H9 (cell line): Measurements from ENCODE around the gene PATL2. TPM values are rescaled to one million over a fixed set of nuclear protein-coding genes. Genes with fewer than 3 reads are reported as not detected.

Experiments
- DNase-seq: peaks from one replicate; pipeline ENCODE4 v3.0.0-alpha.2; 2017
- H2AFZ ChIP-seq: one replicate; pipeline ENCODE4 v1.6.1; 2013; ENCODE audit warnings: mild to moderate bottlenecking, low read length, control low read depth, moderate library complexity
- H2AK5ac ChIP-seq: 2 replicates; pipeline ENCODE4 v1.6.1; 2013; ENCODE audit warnings: low read length, control low read depth, mixed read lengths; ENCODE audit not compliant: insufficient read length
- H2BK120ac ChIP-seq: one replicate; pipeline ENCODE4 v1.6.1; 2013; ENCODE audit warnings: low read depth, mild to moderate bottlenecking, low read length, control low read depth, inconsistent platforms; ENCODE audit not compliant: poor library complexity, severe bottlenecking
- H2BK12ac ChIP-seq: 2 replicates; pipeline ENCODE4 v1.6.1; 2013; ENCODE audit warnings: low read length, control low read depth, mixed read lengths, low read depth; ENCODE audit not compliant: insufficient read length
- H2BK15ac ChIP-seq: 2 replicates; pipeline ENCODE4 v1.6.1; 2013; ENCODE audit warnings: low read depth, low read length, control low read depth
- H2BK20ac ChIP-seq: one replicate; pipeline ENCODE4 v1.6.1; 2013; ENCODE audit warnings: low read depth, mild to moderate bottlenecking, low read length, control low read depth, inconsistent platforms; ENCODE audit not compliant: poor library complexity, severe bottlenecking
- H2BK5ac ChIP-seq: 2 replicates; pipeline ENCODE4 v1.6.1; 2013; ENCODE audit warnings: low read length, control low read depth, mixed read lengths; ENCODE audit not compliant: insufficient read length
- H3K14ac ChIP-seq: 2 replicates; pipeline ENCODE4 v1.6.1; 2013; ENCODE audit warnings: low read length, control low read depth; ENCODE audit not compliant: insufficient read depth
- H3K18ac ChIP-seq: 2 replicates; pipeline ENCODE4 v1.6.1; 2013; ENCODE audit warnings: low read depth, mild to moderate bottlenecking, mixed read lengths, low read length, control low read depth; ENCODE audit not compliant: insufficient read length
- H3K23ac ChIP-seq: 2 replicates; pipeline ENCODE4 v1.6.1; 2013; ENCODE audit warnings: low read length, control low read depth, mixed read lengths, low read depth; ENCODE audit not compliant: insufficient read length
- H3K23me2 ChIP-seq: 2 replicates; pipeline ENCODE4 v1.6.1; 2013; ENCODE audit warnings: low read depth, mild to moderate bottlenecking, mixed read lengths, low read length, control low read depth; ENCODE audit not compliant: insufficient read length, poor library complexity, severe bottlenecking
- H3K27ac ChIP-seq: 2 replicates; pipeline ENCODE4 v1.5.1; 2013; ENCODE audit warnings: low read length, control low read depth, mixed read lengths, low read depth; ENCODE audit not compliant: insufficient read length
- H3K27me3 ChIP-seq: 2 replicates; pipeline ENCODE4 v1.6.1; 2013; ENCODE audit warnings: low read length, control low read depth, inconsistent platforms; ENCODE audit not compliant: insufficient read depth
- H3K4ac ChIP-seq: 2 replicates; pipeline ENCODE4 v1.6.1; 2013; ENCODE audit warnings: low read depth, mild to moderate bottlenecking, control low read depth, inconsistent platforms, low read length, moderate library complexity
- H3K4me1 ChIP-seq: 2 replicates; pipeline ENCODE4 v1.6.1; 2013; ENCODE audit warnings: low read length, control low read depth, inconsistent platforms; ENCODE audit not compliant: insufficient read depth
- H3K4me2 ChIP-seq: 2 replicates; pipeline ENCODE4 v1.6.1; 2013; ENCODE audit warnings: low read length, control low read depth, mixed read lengths; ENCODE audit not compliant: insufficient read length, insufficient read depth
- H3K56ac ChIP-seq: 2 replicates; pipeline ENCODE4 v1.6.1; 2013; ENCODE audit warnings: low read depth, mild to moderate bottlenecking, mixed read lengths, low read length, control low read depth; ENCODE audit not compliant: insufficient read length
- H3K79me1 ChIP-seq: 2 replicates; pipeline ENCODE4 v1.6.1; 2013; ENCODE audit warnings: low read depth, mild to moderate bottlenecking, moderate library complexity, low read length, control low read depth, inconsistent platforms; ENCODE audit not compliant: insufficient read depth, poor library complexity, severe bottlenecking
- H3K79me2 ChIP-seq: 2 replicates; pipeline ENCODE4 v1.6.1; 2013; ENCODE audit warnings: low read length, control low read depth, inconsistent platforms; ENCODE audit not compliant: insufficient read depth
- H3K9ac ChIP-seq: 2 replicates; pipeline ENCODE4 v1.6.1; 2013; ENCODE audit warnings: low read length, control low read depth, mixed read lengths; ENCODE audit not compliant: insufficient read length; ENCODE audit errors: extremely low read depth
- H3K9me3 ChIP-seq: one replicate; pipeline ENCODE4 v1.6.1; 2013; ENCODE audit warnings: low read depth, low read length, inconsistent platforms; ENCODE audit not compliant: control insufficient read depth
- H3T11ph ChIP-seq: one replicate; pipeline ENCODE4 v1.6.1; 2013; ENCODE audit warnings: mild to moderate bottlenecking, low read length, control low read depth, inconsistent platforms
- H4K20me1 ChIP-seq: one replicate; pipeline ENCODE4 v1.6.1; 2013; ENCODE audit not compliant: control insufficient read depth, insufficient read length, insufficient read depth
- H4K5ac ChIP-seq: 2 replicates; pipeline ENCODE4 v1.6.1; 2013; ENCODE audit warnings: low read depth, mild to moderate bottlenecking, mixed read lengths, low read length, control low read depth; ENCODE audit not compliant: insufficient read length
- H4K8ac ChIP-seq: replicated peaks from 2 replicates; pipeline ENCODE4 v1.6.1; 2013; ENCODE audit warnings: low read length, control low read depth, mixed read lengths, low read depth; ENCODE audit not compliant: insufficient read length
- H4K91ac ChIP-seq: 2 replicates; pipeline ENCODE4 v1.6.1; 2013; ENCODE audit warnings: low read depth, mild to moderate bottlenecking, moderate library complexity, mixed read lengths, low read length, control low read depth; ENCODE audit not compliant: insufficient read length
- H3K27ac Mint-ChIP-seq, 3 experiments: 2 replicates in 2 of 3; 3 replicates in 1 of 3; pipeline ENCODE4 v1.8.0; 2020 to 2021; ENCODE audit warnings: mixed read lengths in 3 of 3, mild to moderate bottlenecking in 1 of 3, moderate library complexity in 1 of 3
- H3K27me3 Mint-ChIP-seq: 2 replicates; pipeline ENCODE4 v1.8.0; 2021; ENCODE audit warnings: low read depth, mild to moderate bottlenecking, moderate library complexity, mixed read lengths
- H3K36me3 Mint-ChIP-seq, 3 experiments: 2 replicates in 2 of 3; 3 replicates in 1 of 3; pipeline ENCODE4 v1.8.0; 2020 to 2021; ENCODE audit warnings: low read depth in 3 of 3, mixed read lengths in 3 of 3; ENCODE audit not compliant: insufficient read depth in 1 of 3
- H3K4me1 Mint-ChIP-seq, 2 experiments: 2 replicates each; pipeline ENCODE4 v1.8.0; 2020; ENCODE audit warnings: mixed read lengths in 2 of 2
- H3K4me3 Mint-ChIP-seq, 2 experiments: 2 replicates in 1 of 2; 3 replicates in 1 of 2; pipeline ENCODE4 v1.8.0; 2020 to 2021; ENCODE audit warnings: mild to moderate bottlenecking in 2 of 2, mixed read lengths in 2 of 2, moderate library complexity in 1 of 2
- H3K9me3 Mint-ChIP-seq, 2 experiments: 2 replicates in 1 of 2; 3 replicates in 1 of 2; pipeline ENCODE4 v1.8.0; 2020; ENCODE audit warnings: mild to moderate bottlenecking in 2 of 2, mixed read lengths in 2 of 2, moderate library complexity in 1 of 2
- WGBS: extraction: QIAGEN DNeasy Blood & Tissue Kit; methylation state at CpG from one replicate; pipeline ENCODE4 v1.1.7; 2013; ENCODE audit warnings: missing lambda C conversion rate, low lambda C conversion rate, mixed read lengths; ENCODE audit not compliant: insufficient read length; ENCODE audit errors: extremely low coverage; 5-methylcytosine and 5-hydroxymethylcytosine counted together
- total RNA-seq: library from RNA; stranded (reverse); gene quantifications from 2 replicates; pipeline ENCODE4 v1.2.1, GENCODE V29; 2021
- TF ChIP-seq, protein P1 (sequence below): fragments of 200-600 bp; sonication (generic); conservative IDR thresholded peaks from 3 replicates; pipeline ENCODE4 v1.8.0; 2021; ENCODE audit warnings: antibody characterized with exemption, mild to moderate bottlenecking

PATL2 gene
- total RNA-seq, 1 experiment from 2014 or later = 0.46 TPM

GRCh38 chr15:44698641-44699040 is 12.5 kb downstream of the PATL2 start:
- H3K79me1 ChIP-seq = no peaks in the 10 kb centered on the region
- no peak overlapping the region for H2BK12ac ChIP-seq
- H2BK15ac ChIP-seq = no peak overlapping the region
- H2BK120ac ChIP-seq = no peak overlapping the region
- H3K27ac Mint-ChIP-seq = no peak overlapping the region
- H3K9me3 Mint-ChIP-seq = peaks cover 13 to 19% of the 10 kb centered on the region in 2 experiments
- no peaks in the 10 kb centered on the region for H4K20me1 ChIP-seq
- DNase-seq = no peak
- H4K91ac ChIP-seq = no peak overlapping the region
- no peak overlapping the region for H3T11ph ChIP-seq
- H4K8ac ChIP-seq = no peak overlapping the region
- H2AFZ ChIP-seq = no peak overlapping the region
- peaks cover 6% of the 10 kb centered on the region for H3K27me3 Mint-ChIP-seq
- no peak overlapping the region for H3K27ac ChIP-seq
- TF ChIP-seq, protein P1, sequence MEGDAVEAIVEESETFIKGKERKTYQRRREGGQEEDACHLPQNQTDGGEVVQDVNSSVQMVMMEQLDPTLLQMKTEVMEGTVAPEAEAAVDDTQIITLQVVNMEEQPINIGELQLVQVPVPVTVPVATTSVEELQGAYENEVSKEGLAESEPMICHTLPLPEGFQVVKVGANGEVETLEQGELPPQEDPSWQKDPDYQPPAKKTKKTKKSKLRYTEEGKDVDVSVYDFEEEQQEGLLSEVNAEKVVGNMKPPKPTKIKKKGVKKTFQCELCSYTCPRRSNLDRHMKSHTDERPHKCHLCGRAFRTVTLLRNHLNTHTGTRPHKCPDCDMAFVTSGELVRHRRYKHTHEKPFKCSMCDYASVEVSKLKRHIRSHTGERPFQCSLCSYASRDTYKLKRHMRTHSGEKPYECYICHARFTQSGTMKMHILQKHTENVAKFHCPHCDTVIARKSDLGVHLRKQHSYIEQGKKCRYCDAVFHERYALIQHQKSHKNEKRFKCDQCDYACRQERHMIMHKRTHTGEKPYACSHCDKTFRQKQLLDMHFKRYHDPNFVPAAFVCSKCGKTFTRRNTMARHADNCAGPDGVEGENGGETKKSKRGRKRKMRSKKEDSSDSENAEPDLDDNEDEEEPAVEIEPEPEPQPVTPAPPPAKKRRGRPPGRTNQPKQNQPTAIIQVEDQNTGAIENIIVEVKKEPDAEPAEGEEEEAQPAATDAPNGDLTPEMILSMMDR = no peak
- no peaks in the 10 kb centered on the region for H3K9me3 ChIP-seq
- no peak overlapping the region for H3K23ac ChIP-seq
- no peaks in the 10 kb centered on the region for H3K4me1 ChIP-seq
- H3K4me1 Mint-ChIP-seq = peaks cover 0 to 5% of the 10 kb centered on the region in 2 experiments; a peak in 2 of 4 replicates
- no peak overlapping the region for H2BK5ac ChIP-seq
- no peak overlapping the region for H3K9ac ChIP-seq
- no peak overlapping the region for H3K4ac ChIP-seq
- no peak overlapping the region for H2AK5ac ChIP-seq
- H3K36me3 Mint-ChIP-seq = no peaks in the 10 kb centered on the region
- H3K56ac ChIP-seq = no peak overlapping the region
- no peak overlapping the region for H3K4me2 ChIP-seq
- no peaks in the 10 kb centered on the region for H3K23me2 ChIP-seq
- H3K18ac ChIP-seq = no peak overlapping the region
- no peak overlapping the region for H3K4me3 Mint-ChIP-seq
- no peaks in the 10 kb centered on the region for H3K79me2 ChIP-seq
- WGBS = no CpG with 5 or more reads among the region's 2 CpGs
- no peak overlapping the region for H3K14ac ChIP-seq
- H4K5ac ChIP-seq = no peak overlapping the region
- no peaks in the 10 kb centered on the region for H3K27me3 ChIP-seq
- no peak overlapping the region for H2BK20ac ChIP-seq
